Measurements from ENCODE around the gene SOCS7. TPM values are rescaled to one million over a fixed set of nuclear protein-coding genes. Genes with fewer than 3 reads are reported as not detected.
A peak's percentile ranks its signal among the peaks of the same experiment; 100 is the strongest.

SOCS7 gene
- total RNA-seq, 4 donors from 2014 or later = 5.9 to 21.8 (median 15.0) TPM

DNA sequence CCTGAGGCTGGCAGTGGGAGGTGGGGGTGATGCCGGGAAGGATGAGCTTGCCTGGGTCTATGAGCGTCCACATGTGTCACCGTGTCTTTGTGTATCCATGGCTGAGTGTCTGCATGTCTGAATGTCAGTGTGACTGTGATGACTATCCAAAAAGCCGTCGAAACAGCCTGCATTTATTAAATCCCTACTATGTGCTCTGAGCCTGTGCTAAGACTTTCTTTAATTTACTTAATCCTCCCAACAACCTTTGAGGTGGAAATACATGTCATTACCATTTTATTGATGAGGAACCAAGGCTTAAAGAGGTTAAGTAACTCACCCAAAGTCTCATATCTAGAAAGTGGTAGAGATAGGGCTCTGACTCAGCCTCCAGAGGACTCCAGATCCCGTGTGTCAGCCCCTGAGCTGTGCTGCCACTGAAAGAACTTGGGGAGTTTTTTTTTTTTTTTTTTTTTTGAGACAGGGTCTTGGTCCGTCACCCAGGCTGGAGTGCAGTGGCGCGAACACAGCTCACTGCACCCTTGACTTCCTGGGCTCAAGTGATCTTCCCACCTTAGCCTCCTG is 96.6 kb downstream of the SOCS7 start:
- Histone ChIP-seq H3K4me3 (no peak overlapping the region), H3K36me3 (no peaks in the 10 kb centered on the region), H3K27me3 (peaks cover 0 to 3% (median 0%) of the 10 kb centered on the region in 4 donors), H3K9me3 (no peaks in the 10 kb centered on the region), H3K4me1 (peaks cover 66 to 88% (median 81%) of the 10 kb centered on the region in 3 donors), H3K27ac (peak overlapping the region; percentile 69 to 94 (median 90))
- DNase-seq = no peak
- 59 to 60% methylated on average over 6 to 7 of the region's 9 CpGs for WGBS, 2 donors
- TF ChIP-seq, protein P1, sequence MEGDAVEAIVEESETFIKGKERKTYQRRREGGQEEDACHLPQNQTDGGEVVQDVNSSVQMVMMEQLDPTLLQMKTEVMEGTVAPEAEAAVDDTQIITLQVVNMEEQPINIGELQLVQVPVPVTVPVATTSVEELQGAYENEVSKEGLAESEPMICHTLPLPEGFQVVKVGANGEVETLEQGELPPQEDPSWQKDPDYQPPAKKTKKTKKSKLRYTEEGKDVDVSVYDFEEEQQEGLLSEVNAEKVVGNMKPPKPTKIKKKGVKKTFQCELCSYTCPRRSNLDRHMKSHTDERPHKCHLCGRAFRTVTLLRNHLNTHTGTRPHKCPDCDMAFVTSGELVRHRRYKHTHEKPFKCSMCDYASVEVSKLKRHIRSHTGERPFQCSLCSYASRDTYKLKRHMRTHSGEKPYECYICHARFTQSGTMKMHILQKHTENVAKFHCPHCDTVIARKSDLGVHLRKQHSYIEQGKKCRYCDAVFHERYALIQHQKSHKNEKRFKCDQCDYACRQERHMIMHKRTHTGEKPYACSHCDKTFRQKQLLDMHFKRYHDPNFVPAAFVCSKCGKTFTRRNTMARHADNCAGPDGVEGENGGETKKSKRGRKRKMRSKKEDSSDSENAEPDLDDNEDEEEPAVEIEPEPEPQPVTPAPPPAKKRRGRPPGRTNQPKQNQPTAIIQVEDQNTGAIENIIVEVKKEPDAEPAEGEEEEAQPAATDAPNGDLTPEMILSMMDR (IDR thresholded peaks at IDR 0.05) = no peak
- no peak for TF ChIP-seq POLR2A (IDR thresholded peaks at IDR 0.05)
- intact Hi-C loops (cut with DNase I) = no loop called here

DNA sequence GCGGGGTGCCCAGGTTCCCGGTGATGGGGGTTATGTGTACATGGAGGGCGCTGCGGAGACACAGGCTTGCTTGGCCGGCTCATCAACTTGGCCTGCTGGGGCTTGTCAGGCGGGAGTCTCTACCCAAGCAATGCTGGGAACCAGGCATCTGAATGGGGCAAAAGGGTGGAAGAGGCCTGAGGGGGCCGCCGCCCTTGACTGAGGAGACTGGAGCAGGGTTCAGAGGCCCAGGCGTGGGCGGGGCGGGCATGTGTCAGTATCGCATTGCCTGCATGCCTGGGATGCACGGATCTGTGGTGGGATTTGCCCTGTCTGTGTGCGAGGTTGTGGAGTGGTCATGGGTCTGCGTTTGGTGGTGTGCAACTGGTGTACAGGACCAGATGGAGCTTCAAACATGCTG is 97.7 kb downstream of the SOCS7 start:
- peaks cover 0 to 3% (median 0%) of the 10 kb centered on the region in 4 donors for H3K27me3 ChIP-seq
- no peak overlapping the region for H3K4me3 ChIP-seq
- H3K9me3 ChIP-seq = no peaks in the 10 kb centered on the region
- no peak for TF ChIP-seq POLR2A (IDR thresholded peaks at IDR 0.05)
- TF ChIP-seq, protein P1 (IDR thresholded peaks at IDR 0.05) = no peak
- 38 to 54% methylated on average over 4 to 7 of the region's 15 CpGs for WGBS, 2 donors
- no peak for DNase-seq
- intact Hi-C loops (cut with DNase I) = no loop called here
- H3K36me3 ChIP-seq = no peaks in the 10 kb centered on the region
- peak overlapping the region; percentile 82 to 94 (median 90) for H3K27ac ChIP-seq
- peaks cover 60 to 83% (median 75%) of the 10 kb centered on the region in 3 donors for H3K4me1 ChIP-seq

DNA sequence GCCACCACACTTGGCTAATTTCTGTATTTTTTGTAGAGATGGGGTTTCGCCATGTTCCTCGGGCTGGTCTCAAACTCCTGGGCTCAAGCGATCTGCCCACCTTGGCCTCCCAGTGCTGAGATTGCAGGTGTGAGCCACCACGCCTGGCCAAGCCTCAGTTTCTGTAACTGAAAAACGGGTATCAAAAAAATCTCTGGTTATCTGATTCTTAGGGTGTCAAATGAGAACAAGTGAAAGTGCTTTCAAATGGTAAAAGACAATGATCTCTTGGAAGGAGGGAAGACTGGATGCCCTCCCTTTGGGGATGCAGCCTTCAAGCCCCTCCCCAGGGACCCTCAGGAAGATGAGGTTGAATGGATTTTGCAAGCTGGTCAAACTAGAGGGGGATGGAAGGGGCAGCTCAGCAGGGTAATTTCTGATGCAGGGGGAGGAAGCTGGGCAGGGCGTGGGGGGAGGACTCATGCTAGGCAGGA is 98.9 kb downstream of the SOCS7 start:
- peaks cover 66 to 89% (median 83%) of the 10 kb centered on the region in 3 donors for H3K4me1 ChIP-seq
- DNase-seq = no peak
- peak overlapping the region in 1 of 4 donors; percentile 46 for H3K4me3 ChIP-seq
- no peaks in the 10 kb centered on the region for H3K36me3 ChIP-seq
- 47 to 67% methylated on average over 4 to 6 of the region's 6 CpGs for WGBS, 2 donors
- H3K27ac ChIP-seq = peak overlapping the region; percentile 88 to 94 (median 92)
- intact Hi-C loops (cut with DNase I) = no loop called here
- TF ChIP-seq, protein P1 (IDR thresholded peaks at IDR 0.05) = no peak
- TF ChIP-seq POLR2A (IDR thresholded peaks at IDR 0.05) = no peak
- H3K27me3 ChIP-seq = peaks cover 0 to 3% (median 0%) of the 10 kb centered on the region in 4 donors
- H3K9me3 ChIP-seq = no peaks in the 10 kb centered on the region

DNA sequence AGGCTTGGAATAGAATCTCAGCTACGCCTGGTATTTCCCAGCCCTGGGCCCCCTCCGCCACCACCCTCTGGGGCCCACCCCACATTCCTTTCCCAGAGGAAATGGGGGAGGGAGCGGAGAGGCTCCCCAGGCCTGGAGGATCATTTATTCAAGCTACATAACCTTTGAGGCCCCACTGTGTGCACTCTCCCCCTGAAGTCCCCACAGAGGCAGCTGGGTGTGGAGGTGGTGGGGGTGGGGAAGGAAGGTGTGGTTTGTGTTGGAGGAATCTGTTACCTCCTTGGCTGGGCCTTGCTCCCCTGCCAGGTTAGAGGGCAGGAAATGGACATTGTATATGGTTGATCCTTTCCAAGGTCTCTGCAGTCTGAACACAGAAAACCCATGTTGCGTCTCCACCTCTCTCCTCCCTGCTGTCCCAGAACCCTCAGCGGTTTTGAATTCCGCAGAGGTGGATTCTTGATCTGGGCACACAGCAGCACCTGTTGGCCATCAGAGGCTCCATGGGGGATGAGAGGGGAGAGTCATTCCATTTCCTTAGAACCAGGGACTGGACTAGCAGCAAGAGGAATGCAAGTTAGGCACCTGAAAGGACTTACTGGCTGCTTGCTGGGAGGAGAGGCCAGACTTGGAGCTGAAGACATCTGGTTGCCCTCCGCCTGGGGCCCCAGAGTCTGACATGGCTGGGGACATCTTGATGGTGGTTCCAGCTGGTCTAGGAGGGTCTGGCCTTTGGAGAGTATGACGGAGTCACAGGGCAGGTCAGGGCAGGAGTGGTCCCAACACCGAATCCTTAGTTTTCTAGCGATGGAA is 99.6 kb downstream of the SOCS7 start:
- Histone ChIP-seq H3K9me3 (no peaks in the 10 kb centered on the region), H3K4me1 (peaks cover 71 to 94% (median 89%) of the 10 kb centered on the region in 3 donors), H3K4me3 (peak overlapping the region; percentile 5 to 46 (median 16)), H3K27ac (peak overlapping the region; percentile 88 to 94 (median 92)), H3K27me3 (peaks cover 0 to 3% (median 0%) of the 10 kb centered on the region in 4 donors), H3K36me3 (no peaks in the 10 kb centered on the region)
- intact Hi-C loops (cut with DNase I) = no loop called here
- TF ChIP-seq, protein P1 (IDR thresholded peaks at IDR 0.05) = no peak
- TF ChIP-seq POLR2A (IDR thresholded peaks at IDR 0.05) = no peak
- no peak for DNase-seq
- 33 to 89% methylated on average over 4 to 9 of the region's 10 CpGs for WGBS, 2 donors
